OCI-LY1 (cell line): Measurements from ENCODE around the gene ANKRD39.

Source experiments
- H2AFZ ChIP-seq: fragments of 200-600 bp; sonication (generic), shearing (Covaris generic); 2 replicates; pipeline ENCODE4 v1.6.0; 2014; ENCODE audit warnings: antibody characterized with exemption, mild to moderate bottlenecking, low read length
- H3F3A ChIP-seq: fragments of 200-600 bp; sonication (generic), shearing (Covaris generic); 2 replicates; pipeline ENCODE4 v1.6.0; 2014; ENCODE audit warnings: mild to moderate bottlenecking, antibody characterized with exemption, low read length, moderate library complexity; ENCODE audit not compliant: insufficient read depth
- H3K27ac ChIP-seq: fragments of 200-600 bp; sonication (generic); 2 replicates; pipeline ENCODE4 v1.5.1; 2014; ENCODE audit warnings: low read length, mixed run types, mild to moderate bottlenecking, low read depth; ENCODE audit not compliant: poor library complexity, severe bottlenecking
- H3K27me3 ChIP-seq: fragments of 200-600 bp; sonication (generic); 2 replicates; pipeline ENCODE4 v1.6.0; 2014; ENCODE audit warnings: antibody characterized with exemption, mild to moderate bottlenecking, low read length, moderate library complexity; ENCODE audit not compliant: insufficient read depth
- H3K36me3 ChIP-seq: fragments of 200-600 bp; sonication (generic); 2 replicates; pipeline ENCODE4 v1.6.1; 2014; ENCODE audit warnings: mild to moderate bottlenecking, antibody characterized with exemption, low read length, moderate library complexity, mixed read lengths; ENCODE audit not compliant: insufficient read depth
- H3K4me1 ChIP-seq: fragments of 200-600 bp; sonication (generic); 2 replicates; pipeline ENCODE4 v1.5.1; 2014; ENCODE audit warnings: mild to moderate bottlenecking, low read length, moderate library complexity; ENCODE audit not compliant: insufficient read depth, severe bottlenecking
- H3K4me2 ChIP-seq: fragments of 200-600 bp; sonication (generic), shearing (Covaris generic); 2 replicates; pipeline ENCODE4 v1.6.1; 2014; ENCODE audit warnings: low read length
- H3K4me3 ChIP-seq: fragments of 200-600 bp; sonication (generic); 2 replicates; pipeline ENCODE4 v1.5.1; 2014; ENCODE audit warnings: low read length, low read depth, mild to moderate bottlenecking, mixed read lengths; ENCODE audit not compliant: poor library complexity, severe bottlenecking
- H3K79me2 ChIP-seq: fragments of 200-600 bp; shearing (Covaris generic); 2 replicates; pipeline ENCODE4 v1.6.1; 2016; ENCODE audit warnings: mixed run types, low read length, mixed read lengths; ENCODE audit not compliant: insufficient read depth
- H3K9ac ChIP-seq: fragments of 200-600 bp; sonication (generic), shearing (Covaris generic); 2 replicates; pipeline ENCODE4 v1.6.1; 2014; ENCODE audit warnings: mild to moderate bottlenecking, low read length, mixed read lengths
- H3K9me2 ChIP-seq: fragments of 200-600 bp; sonication (generic), shearing (Covaris generic); 2 replicates; pipeline ENCODE4 v1.6.1; 2014; ENCODE audit warnings: low read depth, mild to moderate bottlenecking, low read length, mixed read lengths
- H3K9me3 ChIP-seq: fragments of 200-600 bp; shearing (Covaris generic); 2 replicates; pipeline ENCODE4 v1.6.1; 2014; ENCODE audit warnings: low read length, mixed read lengths
- H4K20me1 ChIP-seq: fragments of 200-600 bp; sonication (generic), shearing (Covaris generic); 2 replicates; pipeline ENCODE4 v1.6.0; 2016; ENCODE audit warnings: mild to moderate bottlenecking, low read length; ENCODE audit not compliant: insufficient read depth
- EZH2 ChIP-seq: fragments of 200-600 bp; sonication (generic), shearing (Covaris generic); IDR thresholded peaks from 2 replicates; pipeline ENCODE4 v1.8.0; 2017; ENCODE audit warnings: borderline replicate concordance, mixed run types, mild to moderate bottlenecking, antibody characterized with exemption, low read length, moderate library complexity, mixed read lengths
- TF ChIP-seq, protein P1 (sequence below): fragments of 200-600 bp; sonication (generic), shearing (Covaris generic); IDR thresholded peaks from 2 replicates; pipeline ENCODE4 v1.5.1; 2017; ENCODE audit warnings: mild to moderate bottlenecking, antibody characterized with exemption, low read length, moderate library complexity, mixed read lengths

ANKRD39 gene

DNA sequence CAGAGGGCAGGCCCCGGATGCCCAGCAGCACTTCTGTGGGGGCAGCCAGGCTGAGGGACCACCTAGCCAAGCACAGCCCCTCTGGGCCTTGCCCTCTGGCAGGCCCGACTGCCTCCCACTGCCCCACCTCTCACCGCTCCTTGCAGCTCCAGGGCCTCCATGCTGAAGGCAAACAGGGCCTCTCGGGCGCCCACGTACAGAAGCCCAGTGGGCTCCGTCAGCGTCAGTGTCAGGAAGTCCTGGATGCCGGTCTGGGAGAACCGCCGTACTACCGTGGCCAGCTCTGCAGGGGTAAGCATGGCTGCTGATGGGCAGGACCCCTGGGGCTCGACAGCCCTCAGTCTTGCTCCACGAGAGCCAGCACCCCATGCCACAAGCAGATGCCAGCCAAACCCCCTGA lies 8.3 kb upstream of the ANKRD39 start:
- Histone ChIP-seq H3K27me3 (0 out of 2 replicates have a peak, but pooled peaks cover 12% of the 10 kb centered on the region), H3K36me3 (no peaks in the 10 kb centered on the region), H3K9me3 (no peaks in the 10 kb centered on the region), H2AFZ (no peak overlapping the region), H3K9me2 (no peaks in the 10 kb centered on the region), H3F3A (no peaks in the 10 kb centered on the region), H4K20me1 (no peaks in the 10 kb centered on the region), H3K27ac (no peak overlapping the region), H3K4me3 (no peak overlapping the region), H3K9ac (no peak overlapping the region), H3K4me2 (no peak overlapping the region), H3K4me1 (peaks cover 25% of the 10 kb centered on the region), H3K79me2 (no peaks in the 10 kb centered on the region)
- TF ChIP-seq, protein P1, sequence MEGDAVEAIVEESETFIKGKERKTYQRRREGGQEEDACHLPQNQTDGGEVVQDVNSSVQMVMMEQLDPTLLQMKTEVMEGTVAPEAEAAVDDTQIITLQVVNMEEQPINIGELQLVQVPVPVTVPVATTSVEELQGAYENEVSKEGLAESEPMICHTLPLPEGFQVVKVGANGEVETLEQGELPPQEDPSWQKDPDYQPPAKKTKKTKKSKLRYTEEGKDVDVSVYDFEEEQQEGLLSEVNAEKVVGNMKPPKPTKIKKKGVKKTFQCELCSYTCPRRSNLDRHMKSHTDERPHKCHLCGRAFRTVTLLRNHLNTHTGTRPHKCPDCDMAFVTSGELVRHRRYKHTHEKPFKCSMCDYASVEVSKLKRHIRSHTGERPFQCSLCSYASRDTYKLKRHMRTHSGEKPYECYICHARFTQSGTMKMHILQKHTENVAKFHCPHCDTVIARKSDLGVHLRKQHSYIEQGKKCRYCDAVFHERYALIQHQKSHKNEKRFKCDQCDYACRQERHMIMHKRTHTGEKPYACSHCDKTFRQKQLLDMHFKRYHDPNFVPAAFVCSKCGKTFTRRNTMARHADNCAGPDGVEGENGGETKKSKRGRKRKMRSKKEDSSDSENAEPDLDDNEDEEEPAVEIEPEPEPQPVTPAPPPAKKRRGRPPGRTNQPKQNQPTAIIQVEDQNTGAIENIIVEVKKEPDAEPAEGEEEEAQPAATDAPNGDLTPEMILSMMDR, result no peak
- no peak for TF ChIP-seq EZH2

DNA sequence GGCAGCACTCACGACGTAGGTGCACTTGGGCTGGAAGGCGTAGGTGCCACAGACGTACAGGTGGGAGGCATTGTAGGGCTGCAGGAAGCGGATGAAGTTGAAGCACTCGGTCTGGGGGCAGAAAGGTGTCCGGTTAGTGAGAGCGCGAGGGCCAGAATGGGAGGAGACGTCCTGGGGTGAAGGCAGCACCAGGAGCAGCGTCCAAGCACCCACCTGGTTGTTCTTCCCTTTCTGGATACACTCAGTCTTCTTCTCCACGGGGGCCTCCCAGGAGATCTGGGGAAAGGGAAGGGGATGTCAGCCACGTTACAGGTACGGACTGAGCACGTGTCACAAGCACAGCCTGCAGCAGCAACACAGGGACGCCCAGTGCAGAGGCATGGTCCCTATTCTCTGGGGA lies 7.8 kb upstream of the ANKRD39 start:
- Histone ChIP-seq H3K36me3 (no peaks in the 10 kb centered on the region), H3K4me2 (no peak overlapping the region), H3K9me2 (no peaks in the 10 kb centered on the region), H3K27ac (no peak overlapping the region), H3K4me1 (peaks cover 25% of the 10 kb centered on the region), H3K9me3 (no peaks in the 10 kb centered on the region), H3K27me3 (0 out of 2 replicates have a peak, but pooled peaks cover 12% of the 10 kb centered on the region), H3F3A (no peaks in the 10 kb centered on the region), H3K79me2 (no peaks in the 10 kb centered on the region), H3K9ac (no peak overlapping the region), H3K4me3 (no peak overlapping the region), H2AFZ (no peak overlapping the region), H4K20me1 (no peaks in the 10 kb centered on the region)
- TF ChIP-seq, protein P1, result no peak

DNA sequence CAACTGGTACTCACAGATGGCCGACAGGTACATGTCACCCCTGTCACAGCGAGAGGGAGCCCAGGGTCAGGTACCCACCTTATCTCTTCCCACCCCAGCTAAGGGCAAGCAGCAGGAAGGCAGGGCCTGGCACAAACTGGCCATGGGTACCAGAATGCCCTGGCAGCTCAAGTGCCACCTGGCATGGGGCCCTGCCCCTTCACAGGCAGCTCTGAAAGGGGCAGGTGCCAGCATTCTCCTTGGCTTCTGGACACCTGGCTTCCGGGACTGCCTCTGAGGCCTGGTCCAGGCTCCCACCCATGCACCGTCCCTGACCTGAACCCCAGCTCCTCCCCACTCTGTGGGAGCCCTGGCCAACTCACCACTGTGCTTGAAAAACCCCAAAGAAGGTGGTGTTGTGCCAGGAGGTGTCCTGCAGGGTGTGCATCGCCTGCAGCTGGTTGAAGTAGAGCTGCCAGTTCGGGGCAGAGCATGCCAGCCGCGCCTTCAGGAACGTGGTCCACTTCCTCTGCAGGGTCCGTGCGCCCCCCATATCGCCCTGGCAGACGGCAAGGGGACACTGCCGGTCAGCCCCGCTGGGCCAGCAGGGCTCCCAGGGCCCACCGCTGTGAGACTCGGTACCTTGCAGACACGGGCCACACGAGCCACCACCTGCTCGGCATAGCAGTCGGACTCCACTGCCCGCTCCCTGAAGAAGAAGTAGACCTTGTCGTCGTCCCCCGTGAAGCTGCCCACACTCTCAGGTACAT lies 6.7 kb upstream of the ANKRD39 start:
- Histone ChIP-seq H2AFZ (no peak overlapping the region), H3K79me2 (no peaks in the 10 kb centered on the region), H4K20me1 (no peaks in the 10 kb centered on the region), H3K9me3 (no peaks in the 10 kb centered on the region), H3K9ac (no peak overlapping the region), H3K4me2 (no peak overlapping the region), H3F3A (no peaks in the 10 kb centered on the region), H3K27ac (no peak overlapping the region), H3K4me1 (peaks cover 25% of the 10 kb centered on the region), H3K9me2 (no peaks in the 10 kb centered on the region), H3K27me3 (0 out of 2 replicates have a peak, but pooled peaks cover 12% of the 10 kb centered on the region), H3K36me3 (no peaks in the 10 kb centered on the region), H3K4me3 (no peak overlapping the region)
- TF ChIP-seq EZH2, result no peak
- TF ChIP-seq, protein P1, result no peak
